ENCODE data around the gene PARD6G. TPM values are rescaled to one million over a fixed set of nuclear protein-coding genes. Genes with fewer than 3 reads are reported as not detected.
"Not testable (repeated sequence)": the region's sequence is repeated elsewhere in the genome, so short reads cannot be mapped to it uniquely, and the experiment has no call there.

The PARD6G gene
- total RNA-seq, 2 donors from 2014 or later, result 3.9 to 4.1 TPM

GRCh38 chr18:80223581-80224148, 23.6 kb downstream of the PARD6G start:
- intact Hi-C loops (cut with DNase I), result no loop called here

GRCh38 chr18:80219488-80219887, 27.8 kb downstream of the PARD6G start:
- ATAC-seq; intact Hi-C loops (cut with DNase I); DNase-seq: not testable (repeated sequence)

More at GRCh38 chr18:80223581-80224148, 23.6 kb downstream of the PARD6G start:
- ATAC-seq, result no peak
- DNase-seq, result no peak

GRCh38 chr18:80218341-80219227, 28.7 kb downstream of the PARD6G start:
- intact Hi-C loops (cut with DNase I), result no loop called here
- no peak for ATAC-seq
- no peak for DNase-seq

- DNase-seq (no peak), ATAC-seq (no peak)
- intact Hi-C loops (cut with DNase I), result no loop called here
These were observed 34.1 kb downstream of the PARD6G start for GRCh38 chr18:80213182-80213581.

GRCh38 chr18:80210312-80211083, 36.8 kb downstream of the PARD6G start:
- ATAC-seq (no peak), DNase-seq (no peak)
- intact Hi-C loops (cut with DNase I), result no loop called here

- intact Hi-C loops (cut with DNase I), result no loop called here
- DNase-seq, result no peak
- no peak for ATAC-seq
These were observed 38.7 kb downstream of the PARD6G start for GRCh38 chr18:80208620-80209019.

GRCh38 chr18:80205294-80205693, 42.0 kb downstream of the PARD6G start:
- intact Hi-C loops (cut with DNase I), result no loop called here
- ATAC-seq (no peak), DNase-seq (no peak)

GRCh38 chr18:80204142-80204541, 43.2 kb downstream of the PARD6G start:
- no peak for DNase-seq
- intact Hi-C loops (cut with DNase I), result no loop called here
- ATAC-seq, result no peak

GRCh38 chr18:80203249-80203648, 44.1 kb downstream of the PARD6G start:
- no peak for ATAC-seq
- intact Hi-C loops (cut with DNase I), result no loop called here
- no peak for DNase-seq

- intact Hi-C loops (cut with DNase I), result no loop called here
- no peak for ATAC-seq
- DNase-seq, result no peak
These were observed 44.9 kb downstream of the PARD6G start for GRCh38 chr18:80202264-80202998.

GRCh38 chr18:80201739-80202138, 45.6 kb downstream of the PARD6G start:
- DNase-seq (no peak), ATAC-seq (no peak)
- intact Hi-C loops (cut with DNase I), result no loop called here

GRCh38 chr18:80200932-80201672, 46.2 kb downstream of the PARD6G start:
- ATAC-seq (no peak), DNase-seq (no peak)
- intact Hi-C loops (cut with DNase I), result no loop called here

- ATAC-seq (no peak), DNase-seq (no peak)
- intact Hi-C loops (cut with DNase I), result no loop called here
These were observed 47.0 kb downstream of the PARD6G start for GRCh38 chr18:80200171-80200931.

GRCh38 chr18:80198994-80199748, 48.1 kb downstream of the PARD6G start:
- intact Hi-C loops (cut with DNase I), result no loop called here
- ATAC-seq, result no peak
- no peak for DNase-seq

- DNase-seq (no peak), ATAC-seq (no peak)
- intact Hi-C loops (cut with DNase I), result no loop called here
These were observed 48.9 kb downstream of the PARD6G start for GRCh38 chr18:80198391-80198790.

GRCh38 chr18:80197528-80197927, 49.8 kb downstream of the PARD6G start:
- intact Hi-C loops (cut with DNase I), result no loop called here
- DNase-seq, result no peak
- peak in 1 of 2 donors; percentile 23 for ATAC-seq
